ENCODE data around the gene YY2.

DNA sequence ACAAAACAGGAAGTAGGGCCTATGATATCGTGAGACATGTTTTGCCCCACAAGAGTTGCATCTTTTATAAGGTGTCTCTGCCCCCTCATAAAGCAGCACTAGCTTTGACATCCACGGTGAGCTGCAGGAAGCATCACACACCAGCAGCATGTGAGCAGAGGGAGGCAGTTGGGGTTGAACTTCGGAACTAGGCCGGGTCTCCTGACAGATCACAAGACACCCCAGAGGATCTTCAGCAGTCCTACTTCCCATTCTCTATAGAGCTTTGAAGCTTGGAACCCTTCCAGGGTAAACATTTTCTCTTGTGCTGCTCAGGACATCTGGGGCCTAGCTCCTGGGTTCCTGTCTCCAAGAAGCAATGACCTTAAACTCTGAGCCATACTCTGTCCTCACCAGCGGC is 27.5 kb downstream of the YY2 start:
- TF ChIP-seq, protein P1, sequence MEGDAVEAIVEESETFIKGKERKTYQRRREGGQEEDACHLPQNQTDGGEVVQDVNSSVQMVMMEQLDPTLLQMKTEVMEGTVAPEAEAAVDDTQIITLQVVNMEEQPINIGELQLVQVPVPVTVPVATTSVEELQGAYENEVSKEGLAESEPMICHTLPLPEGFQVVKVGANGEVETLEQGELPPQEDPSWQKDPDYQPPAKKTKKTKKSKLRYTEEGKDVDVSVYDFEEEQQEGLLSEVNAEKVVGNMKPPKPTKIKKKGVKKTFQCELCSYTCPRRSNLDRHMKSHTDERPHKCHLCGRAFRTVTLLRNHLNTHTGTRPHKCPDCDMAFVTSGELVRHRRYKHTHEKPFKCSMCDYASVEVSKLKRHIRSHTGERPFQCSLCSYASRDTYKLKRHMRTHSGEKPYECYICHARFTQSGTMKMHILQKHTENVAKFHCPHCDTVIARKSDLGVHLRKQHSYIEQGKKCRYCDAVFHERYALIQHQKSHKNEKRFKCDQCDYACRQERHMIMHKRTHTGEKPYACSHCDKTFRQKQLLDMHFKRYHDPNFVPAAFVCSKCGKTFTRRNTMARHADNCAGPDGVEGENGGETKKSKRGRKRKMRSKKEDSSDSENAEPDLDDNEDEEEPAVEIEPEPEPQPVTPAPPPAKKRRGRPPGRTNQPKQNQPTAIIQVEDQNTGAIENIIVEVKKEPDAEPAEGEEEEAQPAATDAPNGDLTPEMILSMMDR (conservative IDR thresholded peaks at IDR 0.05 in 1 of 2, IDR thresholded peaks at IDR 0.05 in 1 of 2; ENCODE audit: low read depth in 1 of 2, low read length in 2 of 2) = no peak
- no peak for TF ChIP-seq EZH2 (IDR thresholded peaks at IDR 0.05; ENCODE audit: low read length, missing control alignments)

All from fibroblast of lung (primary cell).